HepG2 (cell line): ENCODE results near the gene CLCN1. TPM values are rescaled to one million over a fixed set of nuclear protein-coding genes. Genes with fewer than 3 reads are reported as not detected.

ENCODE experiments used
- ARNT2 ChIP-seq: sonication (generic); formaldehyde crosslinking; IDR thresholded peaks from 2 replicates; pipeline ENCODE4 v1.8.0; 2022; ENCODE audit warnings: mild to moderate bottlenecking, low read depth, missing genetic modification reagents, moderate library complexity
- HNF4A ChIP-seq: sonication (generic); formaldehyde crosslinking; IDR thresholded peaks from 2 replicates; pipeline ENCODE4 v1.4.0; 2020; ENCODE audit warnings: missing genetic modification reagents
- ZBTB7B ChIP-seq: sonication (generic); formaldehyde crosslinking; IDR thresholded peaks from 2 replicates; pipeline ENCODE4 v1.4.0; 2020; ENCODE audit warnings: missing genetic modification reagents
- ZNF124 ChIP-seq: sonication (generic); formaldehyde crosslinking; IDR thresholded peaks from 2 replicates; pipeline ENCODE4 v1.4.0; 2020; ENCODE audit warnings: missing genetic modification reagents
- ZNF460 ChIP-seq: sonication (generic); formaldehyde crosslinking; IDR thresholded peaks from 2 replicates; pipeline ENCODE4 v1.5.1; 2020; ENCODE audit warnings: missing genetic modification reagents, mild to moderate bottlenecking, borderline replicate concordance
- ZNF484 ChIP-seq: sonication (generic); formaldehyde crosslinking; IDR thresholded peaks from 2 replicates; pipeline ENCODE4 v1.5.1; 2020; ENCODE audit warnings: mild to moderate bottlenecking, low read depth, missing genetic modification reagents, borderline replicate concordance
- ZNF501 ChIP-seq: sonication (generic); formaldehyde crosslinking; IDR thresholded peaks from 2 replicates; pipeline ENCODE4 v1.5.1; 2020; ENCODE audit warnings: mild to moderate bottlenecking, moderate library complexity, missing genetic modification reagents
- ZNF652 ChIP-seq: IDR thresholded peaks from 2 replicates; pipeline ENCODE4 v1.6.1; 2016; ENCODE audit warnings: low read depth, borderline replicate concordance
- ZNF768 ChIP-seq: sonication (generic); formaldehyde crosslinking; IDR thresholded peaks from 2 replicates; pipeline ENCODE4 v1.4.0; 2020; ENCODE audit warnings: missing genetic modification reagents
- ZNF883 ChIP-seq: sonication (generic); formaldehyde crosslinking; IDR thresholded peaks from 2 replicates; pipeline ENCODE4 v1.5.1; 2020; ENCODE audit warnings: mild to moderate bottlenecking, missing genetic modification reagents; ENCODE audit errors: not compliant biosample characterization
- polyA plus RNA-seq, 8 experiments: library from polyadenylated mRNA; depleted of rRNA in 3 of 8; stranded (reverse) in 7 of 8; unstranded in 1 of 8; fragments of >200 nt; fragmentation: Illumina TruSeq in 4 of 8; extraction: Trizol in 4 of 8; gene quantifications; 2 replicates each; pipeline versions ENCODE4 v1.2.1 to v1.2.3, GENCODE V29; 2011 to 2016; ENCODE audit warnings: low read depth in 4 of 8, missing spikeins in 1 of 8, mixed read lengths in 1 of 8; ENCODE audit not compliant: insufficient read depth in 1 of 8
- total RNA-seq, 5 experiments: library from RNA; depleted of rRNA; stranded (reverse); fragments of >200 nt; fragmentation: Illumina TruSeq; extraction: Trizol; gene quantifications; 2 replicates each; pipeline ENCODE4 v1.2.3, GENCODE V29; 2016; ENCODE audit warnings: low read depth in 1 of 5
- TF ChIP-seq, protein P1 (sequence below): sonication (generic); formaldehyde crosslinking; IDR thresholded peaks from 2 replicates; pipeline ENCODE4 v1.8.0; 2022; ENCODE audit warnings: mild to moderate bottlenecking, missing genetic modification reagents, borderline replicate concordance
- TF ChIP-seq, protein P2 (sequence below): sonication (generic); formaldehyde crosslinking; IDR thresholded peaks from 2 replicates; pipeline ENCODE4 v1.5.0; 2020; ENCODE audit warnings: mild to moderate bottlenecking, missing genetic modification reagents, borderline replicate concordance
- TF ChIP-seq, protein P3 (sequence below): sonication (generic); formaldehyde crosslinking; IDR thresholded peaks from 2 replicates; pipeline ENCODE4 v1.5.1; 2020; ENCODE audit warnings: mild to moderate bottlenecking, moderate library complexity, missing genetic modification reagents
- TF ChIP-seq, protein P4 (sequence below): fragments of 450-650 bp; IDR thresholded peaks from 2 replicates; pipeline ENCODE4 v1.6.1; 2017
- TF ChIP-seq, protein P5 (sequence below): sonication (generic); formaldehyde crosslinking; IDR thresholded peaks from 2 replicates; pipeline ENCODE4 v1.4.0; 2020; ENCODE audit warnings: missing genetic modification reagents

The CLCN1 gene
- total and polyA plus RNA-seq, 2 of the 13 experiments (the other 11 are each of a cell fraction or from before 2014, with no cell fraction given) = 0.01 TPM; not detected in 1

DNA sequence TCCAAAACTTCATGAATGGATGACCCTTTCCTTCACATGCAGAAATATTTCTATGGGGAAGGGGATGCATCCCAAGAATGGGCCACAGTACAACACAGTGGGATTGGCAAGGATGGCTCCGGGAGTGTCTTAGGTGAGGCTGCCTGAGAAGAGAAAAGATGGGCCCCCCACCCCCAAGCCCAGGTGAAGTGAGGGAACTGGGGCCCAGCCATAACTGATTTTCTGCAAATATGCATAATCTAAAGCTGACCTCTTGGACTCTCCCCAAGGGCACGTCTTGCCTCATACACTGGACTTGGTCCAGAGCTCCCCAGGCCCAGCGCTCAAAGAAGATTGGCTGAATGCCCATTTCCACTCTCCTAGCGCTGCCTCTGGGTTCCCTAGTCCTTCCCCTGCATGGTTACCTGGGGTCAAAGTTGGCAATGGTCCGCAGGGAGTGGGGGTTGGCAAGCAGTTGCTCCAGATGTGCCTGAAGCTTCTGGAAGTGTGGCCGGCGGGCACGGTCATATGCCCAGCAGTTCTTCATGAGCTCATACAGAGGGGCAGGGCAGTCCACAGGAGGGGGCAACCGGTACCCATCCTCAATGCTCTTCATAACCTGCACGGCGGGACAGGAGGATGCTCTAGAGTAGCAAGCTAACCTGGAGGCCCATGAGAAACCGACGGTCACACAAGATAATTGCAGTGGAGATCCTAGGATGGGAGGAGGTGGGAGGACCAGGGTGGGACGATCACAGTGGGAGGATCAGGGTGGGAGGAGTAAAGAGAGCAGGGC is 77.5 kb downstream of the CLCN1 start (continued):
- TF ChIP-seq, protein P1, sequence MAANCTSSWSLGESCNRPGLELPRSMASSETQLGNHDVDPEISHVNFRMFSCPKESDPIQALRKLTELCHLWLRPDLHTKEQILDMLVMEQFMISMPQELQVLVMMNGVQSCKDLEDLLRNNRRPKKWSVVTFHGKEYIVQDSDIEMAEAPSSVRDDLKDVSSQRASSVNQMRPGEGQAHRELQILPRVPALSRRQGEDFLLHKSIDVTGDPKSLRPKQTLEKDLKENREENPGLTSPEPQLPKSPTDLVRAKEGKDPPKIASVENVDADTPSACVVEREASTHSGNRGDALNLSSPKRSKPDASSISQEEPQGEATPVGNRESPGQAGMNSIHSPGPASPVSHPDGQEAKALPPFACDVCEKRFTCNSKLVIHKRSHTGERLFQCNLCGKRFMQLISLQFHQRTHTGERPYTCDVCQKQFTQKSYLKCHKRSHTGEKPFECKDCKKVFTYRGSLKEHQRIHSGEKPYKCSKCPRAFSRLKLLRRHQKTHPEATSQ (CRISPR knock-in tag) = no peak; the same call in 1 of the 2 replicates
- TF ChIP-seq ARNT2 (CRISPR knock-in tag) (no peak), HNF4A (peak; percentile 99), ZNF460 (CRISPR knock-in tag) (no peak), ZNF768 (no peak), ZNF501 (CRISPR knock-in tag) (peak; percentile 72; the same call in 1 of the 2 replicates), ZNF484 (CRISPR knock-in tag) (no peak), ZNF652 (CRISPR knock-in tag) (peak; percentile 14; the same call in 1 of the 2 replicates), ZNF883 (CRISPR knock-in tag) (peak; percentile 39), ZNF124 (CRISPR knock-in tag) (0 out of 2 replicates have a peak, but pooled peaks have one; percentile 60), ZBTB7B (CRISPR knock-in tag) (peak; percentile 75; the same call in 1 of the 2 replicates)
- TF ChIP-seq, protein P2, sequence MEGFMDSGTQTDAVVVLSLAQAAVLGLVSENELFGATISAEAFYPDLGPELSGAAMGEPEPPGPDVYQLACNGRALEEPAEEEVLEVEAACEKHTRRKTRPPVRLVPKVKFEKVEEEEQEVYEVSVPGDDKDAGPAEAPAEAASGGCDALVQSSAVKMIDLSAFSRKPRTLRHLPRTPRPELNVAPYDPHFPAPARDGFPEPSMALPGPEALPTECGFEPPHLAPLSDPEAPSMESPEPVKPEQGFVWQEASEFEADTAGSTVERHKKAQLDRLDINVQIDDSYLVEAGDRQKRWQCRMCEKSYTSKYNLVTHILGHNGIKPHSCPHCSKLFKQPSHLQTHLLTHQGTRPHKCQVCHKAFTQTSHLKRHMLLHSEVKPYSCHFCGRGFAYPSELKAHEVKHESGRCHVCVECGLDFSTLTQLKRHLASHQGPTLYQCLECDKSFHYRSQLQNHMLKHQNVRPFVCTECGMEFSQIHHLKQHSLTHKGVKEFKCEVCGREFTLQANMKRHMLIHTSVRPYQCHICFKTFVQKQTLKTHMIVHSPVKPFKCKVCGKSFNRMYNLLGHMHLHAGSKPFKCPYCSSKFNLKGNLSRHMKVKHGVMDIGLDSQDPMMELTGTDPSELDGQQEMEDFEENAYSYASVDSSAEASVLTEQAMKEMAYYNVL (CRISPR knock-in tag) = peak; percentile 72; the same call in 1 of the 2 replicates
- TF ChIP-seq, protein P3, sequence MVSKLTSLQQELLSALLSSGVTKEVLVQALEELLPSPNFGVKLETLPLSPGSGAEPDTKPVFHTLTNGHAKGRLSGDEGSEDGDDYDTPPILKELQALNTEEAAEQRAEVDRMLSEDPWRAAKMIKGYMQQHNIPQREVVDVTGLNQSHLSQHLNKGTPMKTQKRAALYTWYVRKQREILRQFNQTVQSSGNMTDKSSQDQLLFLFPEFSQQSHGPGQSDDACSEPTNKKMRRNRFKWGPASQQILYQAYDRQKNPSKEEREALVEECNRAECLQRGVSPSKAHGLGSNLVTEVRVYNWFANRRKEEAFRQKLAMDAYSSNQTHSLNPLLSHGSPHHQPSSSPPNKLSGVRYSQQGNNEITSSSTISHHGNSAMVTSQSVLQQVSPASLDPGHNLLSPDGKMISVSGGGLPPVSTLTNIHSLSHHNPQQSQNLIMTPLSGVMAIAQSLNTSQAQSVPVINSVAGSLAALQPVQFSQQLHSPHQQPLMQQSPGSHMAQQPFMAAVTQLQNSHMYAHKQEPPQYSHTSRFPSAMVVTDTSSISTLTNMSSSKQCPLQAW = peak; percentile 82
- TF ChIP-seq, protein P4, sequence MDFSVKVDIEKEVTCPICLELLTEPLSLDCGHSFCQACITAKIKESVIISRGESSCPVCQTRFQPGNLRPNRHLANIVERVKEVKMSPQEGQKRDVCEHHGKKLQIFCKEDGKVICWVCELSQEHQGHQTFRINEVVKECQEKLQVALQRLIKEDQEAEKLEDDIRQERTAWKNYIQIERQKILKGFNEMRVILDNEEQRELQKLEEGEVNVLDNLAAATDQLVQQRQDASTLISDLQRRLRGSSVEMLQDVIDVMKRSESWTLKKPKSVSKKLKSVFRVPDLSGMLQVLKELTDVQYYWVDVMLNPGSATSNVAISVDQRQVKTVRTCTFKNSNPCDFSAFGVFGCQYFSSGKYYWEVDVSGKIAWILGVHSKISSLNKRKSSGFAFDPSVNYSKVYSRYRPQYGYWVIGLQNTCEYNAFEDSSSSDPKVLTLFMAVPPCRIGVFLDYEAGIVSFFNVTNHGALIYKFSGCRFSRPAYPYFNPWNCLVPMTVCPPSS = no peak
- TF ChIP-seq, protein P5, sequence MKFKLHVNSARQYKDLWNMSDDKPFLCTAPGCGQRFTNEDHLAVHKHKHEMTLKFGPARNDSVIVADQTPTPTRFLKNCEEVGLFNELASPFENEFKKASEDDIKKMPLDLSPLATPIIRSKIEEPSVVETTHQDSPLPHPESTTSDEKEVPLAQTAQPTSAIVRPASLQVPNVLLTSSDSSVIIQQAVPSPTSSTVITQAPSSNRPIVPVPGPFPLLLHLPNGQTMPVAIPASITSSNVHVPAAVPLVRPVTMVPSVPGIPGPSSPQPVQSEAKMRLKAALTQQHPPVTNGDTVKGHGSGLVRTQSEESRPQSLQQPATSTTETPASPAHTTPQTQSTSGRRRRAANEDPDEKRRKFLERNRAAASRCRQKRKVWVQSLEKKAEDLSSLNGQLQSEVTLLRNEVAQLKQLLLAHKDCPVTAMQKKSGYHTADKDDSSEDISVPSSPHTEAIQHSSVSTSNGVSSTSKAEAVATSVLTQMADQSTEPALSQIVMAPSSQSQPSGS (CRISPR knock-in tag) = peak; percentile 70; the same call in 1 of the 2 replicates
